ENCODE measurements around the gene UBASH3A. TPM values are rescaled to one million over a fixed set of nuclear protein-coding genes. Genes with fewer than 3 reads are reported as not detected.

The UBASH3A gene
- total and polyA plus RNA-seq, 2 experiments from 2014 or later = not detected

- no peaks in the 10 kb centered on the region for H3K9me3 ChIP-seq (ENCODE audit: low read depth)
- H3K4me1 ChIP-seq (ENCODE audit: low read depth) = no peaks in the 10 kb centered on the region
- peaks cover 16% of the 10 kb centered on the region for H3K27me3 ChIP-seq
- no peak overlapping the region for H3K27ac ChIP-seq
- no peak overlapping the region for H3K4me3 ChIP-seq
- no peak for DNase-seq (ENCODE audit: low read depth in 1 of 2, low spot score in 1 of 2)
- H3K36me3 ChIP-seq = no peaks in the 10 kb centered on the region
- no peak for TF ChIP-seq CTCF (IDR thresholded peaks at IDR 0.05; ENCODE audit: low read depth, low read length)
These were observed 28.2 kb upstream of the UBASH3A start for GRCh38 chr21:42375506-42375905.

- Histone ChIP-seq H3K4me3 (no peak overlapping the region), H3K4me1 (ENCODE audit: low read depth) (no peaks in the 10 kb centered on the region), H3K36me3 (no peaks in the 10 kb centered on the region), H3K27me3 (peaks cover 16% of the 10 kb centered on the region), H3K27ac (no peak overlapping the region), H3K9me3 (ENCODE audit: low read depth) (no peaks in the 10 kb centered on the region)
- no peak for TF ChIP-seq CTCF (IDR thresholded peaks at IDR 0.05; ENCODE audit: low read depth, low read length)
- no peak for DNase-seq (ENCODE audit: low read depth in 1 of 2, low spot score in 1 of 2)
These were observed 27.8 kb upstream of the UBASH3A start for GRCh38 chr21:42375966-42376337.

GRCh38 chr21:42376338-42376982, 27.2 kb upstream of the UBASH3A start:
- DNase-seq (ENCODE audit: low read depth in 1 of 2, low spot score in 1 of 2) = no peak
- Histone ChIP-seq H3K27ac (no peak overlapping the region), H3K4me1 (ENCODE audit: low read depth) (no peaks in the 10 kb centered on the region), H3K36me3 (no peaks in the 10 kb centered on the region), H3K4me3 (no peak overlapping the region), H3K9me3 (ENCODE audit: low read depth) (no peaks in the 10 kb centered on the region), H3K27me3 (peaks cover 16% of the 10 kb centered on the region)
- no peak for TF ChIP-seq CTCF (IDR thresholded peaks at IDR 0.05; ENCODE audit: low read depth, low read length)

- no peak for DNase-seq (ENCODE audit: low read depth in 1 of 2, low spot score in 1 of 2)
- H3K9me3 ChIP-seq (ENCODE audit: low read depth) = no peaks in the 10 kb centered on the region
- H3K27me3 ChIP-seq = peaks cover 16% of the 10 kb centered on the region
- TF ChIP-seq CTCF (IDR thresholded peaks at IDR 0.05; ENCODE audit: low read depth, low read length) = no peak
- no peaks in the 10 kb centered on the region for H3K4me1 ChIP-seq (ENCODE audit: low read depth)
- no peaks in the 10 kb centered on the region for H3K36me3 ChIP-seq
- no peak overlapping the region for H3K4me3 ChIP-seq
- no peak overlapping the region for H3K27ac ChIP-seq
These were observed 26.3 kb upstream of the UBASH3A start for GRCh38 chr21:42377211-42377950.

- TF ChIP-seq CTCF (IDR thresholded peaks at IDR 0.05; ENCODE audit: low read depth, low read length) = no peak
- Histone ChIP-seq H3K27ac (no peak overlapping the region), H3K4me3 (no peak overlapping the region), H3K36me3 (no peaks in the 10 kb centered on the region), H3K9me3 (ENCODE audit: low read depth) (no peaks in the 10 kb centered on the region), H3K4me1 (ENCODE audit: low read depth) (no peaks in the 10 kb centered on the region), H3K27me3 (peaks cover 16% of the 10 kb centered on the region)
- no peak for DNase-seq (ENCODE audit: low read depth in 1 of 2, low spot score in 1 of 2)
These were observed 25.8 kb upstream of the UBASH3A start for GRCh38 chr21:42377951-42378340.

All from cardiac muscle cell (in vitro differentiated cells and primary cell).